Activated CD8-positive, alpha-beta memory T cell treated with anti-CD3 and anti-CD28 coated beads, Interleukin-2, amount 50 U/mL, for 24 hours (primary cell): Measurements from ENCODE around the gene CEP126.

Experiments
- DNase-seq: peaks from one replicate; pipeline ENCODE4 v3.0.0-alpha.2; 2020; ENCODE audit errors: extremely low read depth

The CEP126 gene

DNA sequence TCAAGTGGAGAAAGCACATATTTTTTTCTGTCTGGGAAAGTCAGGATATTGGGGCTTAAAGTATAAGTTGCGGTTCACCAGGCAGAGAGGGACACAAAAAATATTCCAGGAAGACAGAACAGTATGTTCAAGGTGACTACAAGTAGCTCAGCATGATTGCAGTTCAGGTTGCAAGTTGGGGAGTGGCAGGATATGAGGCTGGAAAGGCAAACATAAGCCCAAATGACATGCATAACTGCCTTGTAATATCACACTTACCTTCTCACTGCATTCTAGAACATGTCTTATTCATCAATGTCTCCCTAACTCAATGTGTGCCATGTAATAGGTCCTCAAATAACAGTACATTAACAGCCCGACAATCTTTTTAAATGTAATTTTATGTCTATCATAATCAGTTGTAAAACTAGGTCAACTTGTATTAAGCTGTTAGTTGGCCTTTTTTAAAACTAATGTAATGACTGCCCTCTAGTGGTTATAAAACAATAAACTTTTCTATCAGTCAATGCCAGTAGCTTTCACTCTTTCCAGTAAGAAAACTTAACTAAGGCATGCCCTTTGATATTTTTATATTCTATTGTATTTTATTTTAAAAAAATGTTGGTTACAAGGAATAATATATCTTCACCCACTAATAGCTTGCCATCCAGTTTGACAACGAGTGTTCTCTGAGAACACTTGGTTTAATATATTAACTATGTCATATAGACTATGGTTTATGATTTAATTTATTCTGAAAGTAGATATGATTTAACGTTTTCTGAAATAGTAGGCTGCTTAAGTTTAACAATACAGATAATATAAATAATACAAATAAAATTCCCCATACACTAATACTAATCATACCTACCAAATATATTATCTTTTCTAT lies 93.0 kb downstream of the CEP126 start:
- DNase-seq: no peak

DNA sequence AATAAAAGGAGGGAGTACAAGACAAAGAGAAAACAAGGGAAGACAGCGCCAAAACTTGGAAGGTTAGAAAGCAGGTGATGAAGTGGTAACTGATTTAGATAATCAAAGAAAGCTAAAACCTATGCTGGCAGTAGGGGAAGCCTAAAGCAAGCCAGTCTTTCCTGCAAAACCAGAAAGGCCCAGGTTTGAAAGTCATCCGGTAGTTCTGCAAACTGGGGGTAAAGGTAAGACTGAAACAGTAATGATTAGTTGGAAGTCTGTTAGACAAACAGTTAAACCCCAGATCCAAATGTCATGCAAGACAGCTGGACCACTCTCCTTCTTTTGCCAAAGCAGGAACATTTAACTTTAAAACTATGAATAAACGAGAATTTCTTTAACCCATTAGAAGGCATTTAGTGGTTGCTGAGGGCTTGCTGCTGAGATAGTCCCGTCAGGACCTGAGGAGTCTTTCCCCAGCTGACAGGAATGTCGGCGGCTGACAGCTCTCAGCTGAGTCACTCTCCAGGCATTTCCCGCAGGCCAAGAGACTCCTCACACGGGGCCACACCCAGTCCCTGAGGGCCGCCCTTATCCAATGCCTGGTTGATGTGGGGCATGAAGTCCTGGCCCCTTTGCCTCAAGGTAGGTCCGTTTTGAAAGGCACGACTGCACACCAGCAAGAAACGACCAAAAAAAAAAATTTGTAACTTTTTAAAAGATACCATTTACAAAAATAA lies 96.1 kb downstream of the CEP126 start:
- DNase-seq: no peak

DNA sequence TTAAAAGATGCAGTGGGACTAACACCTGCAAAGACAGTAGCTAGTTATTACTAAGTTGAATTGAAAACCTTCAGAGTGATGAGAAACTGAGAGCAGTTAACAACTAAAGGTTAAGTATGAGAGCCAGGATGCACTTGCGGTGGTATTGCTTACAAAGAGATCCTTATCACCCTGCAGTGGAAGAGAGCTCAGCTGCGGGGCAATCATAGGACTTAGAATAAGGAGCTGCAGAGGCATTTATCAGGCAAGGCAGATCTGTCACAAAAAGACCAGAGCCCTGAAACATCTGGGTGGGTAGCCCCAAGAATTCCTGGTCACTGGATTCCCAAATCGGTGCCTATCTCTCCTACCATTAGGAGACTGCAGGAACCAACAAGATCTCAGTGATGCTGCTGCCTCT lies 98.1 kb downstream of the CEP126 start:
- no peak for DNase-seq

DNA sequence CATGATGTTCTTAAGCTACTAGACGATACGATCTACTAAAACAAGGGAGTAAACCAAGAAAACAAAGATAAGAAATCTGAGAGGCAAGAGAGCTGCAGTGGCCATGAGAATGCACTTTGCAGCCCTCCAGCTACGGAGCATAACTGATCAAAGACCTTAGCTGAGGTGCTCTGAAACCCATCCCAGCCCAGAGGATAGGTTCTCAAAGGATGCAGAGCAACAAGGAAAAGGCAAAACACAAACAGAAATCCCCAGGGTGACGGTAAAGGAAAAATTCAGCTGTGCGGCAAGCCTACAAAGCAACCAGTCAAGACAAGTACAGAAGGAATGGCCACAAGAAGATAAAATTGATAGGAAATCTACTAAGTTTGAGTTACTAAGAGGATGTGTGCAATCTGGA lies 99.9 kb downstream of the CEP126 start:
- no peak for DNase-seq

DNA sequence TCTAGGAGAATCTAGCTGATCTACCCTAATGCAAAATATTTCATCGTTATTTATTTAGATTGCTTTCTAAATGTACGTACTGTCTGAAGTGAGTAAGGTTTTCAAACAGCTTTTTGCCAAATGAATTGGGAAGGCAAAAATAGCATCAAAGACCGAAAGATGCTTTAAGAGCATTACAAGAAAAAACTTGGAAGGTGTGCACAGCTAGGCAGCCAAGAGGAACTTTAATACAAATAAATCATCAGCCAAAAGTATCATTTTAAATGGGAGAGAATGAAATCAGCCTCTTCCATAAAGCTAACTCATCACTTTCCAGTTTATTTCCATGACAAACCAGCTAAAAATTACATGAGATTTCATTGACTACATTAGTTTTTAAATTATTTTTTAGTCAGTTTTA lies 102.2 kb downstream of the CEP126 start:
- no peak for DNase-seq

DNA sequence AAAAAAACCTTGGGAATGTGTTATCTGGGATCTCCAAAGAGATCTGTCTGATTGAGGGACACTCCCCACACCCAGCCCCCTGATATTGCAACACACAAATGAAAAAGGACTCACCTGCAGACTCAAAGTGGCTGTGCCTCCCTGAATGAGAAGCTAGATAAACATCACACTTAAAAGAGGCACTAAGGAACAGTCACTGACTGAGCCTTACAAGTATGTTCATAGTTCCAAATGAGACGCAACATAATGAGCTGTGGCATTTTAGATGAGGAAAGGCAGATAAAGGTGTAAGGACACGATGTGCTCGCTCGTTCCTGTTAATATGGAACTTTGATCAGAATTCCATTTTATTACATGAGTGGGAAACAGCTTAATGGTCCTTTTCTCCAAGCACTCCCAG lies 111.4 kb downstream of the CEP126 start:
- DNase-seq: no peak

DNA sequence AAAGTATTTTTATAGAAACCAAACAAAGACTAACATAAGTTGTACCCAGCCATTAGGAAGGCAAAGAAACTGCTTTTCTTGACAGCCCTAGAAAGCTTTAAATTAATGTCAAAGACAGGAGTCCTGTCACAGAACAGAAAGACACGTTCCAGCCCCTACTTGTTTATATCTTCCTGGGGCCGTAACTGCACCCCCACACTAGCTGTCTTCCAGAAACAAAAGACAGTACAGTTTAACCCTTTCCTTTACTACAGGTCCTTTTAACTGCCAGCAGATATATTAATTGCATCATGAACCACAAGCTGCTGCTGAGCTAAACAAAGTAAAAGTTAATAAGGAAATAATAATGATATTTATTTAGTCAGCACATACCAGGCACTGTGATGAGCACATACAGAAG lies 112.1 kb downstream of the CEP126 start:
- no peak for DNase-seq

DNA sequence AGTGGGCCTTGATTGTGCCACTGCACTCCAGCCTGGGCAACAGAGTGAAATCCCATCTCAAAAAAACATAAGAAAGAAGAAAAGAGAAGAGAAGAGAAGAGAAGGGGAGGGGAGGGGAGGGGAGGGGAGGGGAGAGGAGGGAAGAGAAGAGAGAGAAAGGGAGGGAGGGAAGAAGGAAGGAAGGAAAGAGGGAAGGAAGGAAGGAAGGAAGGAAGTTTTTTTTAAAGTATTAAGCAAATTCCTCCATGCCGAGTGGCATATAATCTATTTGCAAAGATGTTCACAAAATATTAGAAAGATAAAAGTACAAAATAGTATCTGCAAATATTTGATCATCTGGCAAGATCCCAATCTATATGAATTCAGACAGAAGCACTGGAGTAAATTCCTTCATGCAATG lies 121.9 kb downstream of the CEP126 start:
- DNase-seq: no peak

DNA sequence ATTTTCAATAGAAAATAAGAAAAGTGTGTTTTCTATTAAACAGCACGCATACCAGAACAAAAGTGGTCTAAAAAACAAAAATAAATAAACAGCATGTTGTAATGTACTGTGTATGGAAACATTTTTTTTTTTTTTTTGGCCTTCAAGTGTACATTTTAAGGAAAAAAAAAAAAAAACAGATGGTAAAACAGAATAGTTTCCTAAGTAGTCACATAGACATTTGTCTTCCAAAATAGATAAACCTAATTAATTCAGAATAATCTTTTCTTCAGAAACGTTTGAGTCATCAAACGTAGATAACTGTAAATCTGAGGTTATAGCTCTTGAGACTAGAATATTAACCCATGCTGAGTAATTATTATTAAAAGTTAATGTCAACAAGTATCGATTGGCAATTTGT lies 132.0 kb downstream of the CEP126 start:
- DNase-seq: no peak

DNA sequence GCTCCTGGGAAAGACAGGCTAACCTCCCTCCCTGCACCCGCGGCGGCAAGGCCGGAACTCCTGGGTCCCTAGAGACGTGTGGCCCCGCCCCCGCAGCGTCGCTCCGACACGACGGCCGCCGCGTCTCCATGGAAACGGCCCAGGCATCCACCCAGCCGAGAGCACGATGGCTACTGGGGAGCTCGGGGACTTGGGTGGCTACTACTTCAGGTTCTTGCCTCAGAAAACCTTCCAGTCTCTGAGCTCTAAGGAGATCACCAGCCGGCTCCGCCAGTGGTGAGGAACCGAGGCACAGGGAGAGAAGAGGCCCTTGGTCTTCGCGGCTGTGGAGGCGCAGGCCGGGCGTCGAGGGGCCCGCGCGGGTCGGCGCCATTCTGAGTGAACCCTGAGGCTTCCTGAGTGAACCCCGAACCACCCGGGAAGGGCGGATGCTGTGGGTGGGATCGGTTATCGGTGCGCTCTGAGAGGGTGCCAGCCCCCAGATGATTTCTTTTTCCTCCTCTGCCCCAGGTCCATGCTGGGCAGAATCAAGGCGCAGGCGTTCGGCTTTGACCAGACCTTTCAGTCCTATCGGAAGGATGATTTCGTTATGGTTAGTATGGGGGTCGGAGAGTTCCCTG lies 132.6 kb downstream of the CEP126 start, which contains the start of gene CFAP300:
Gene CFAP300, plus strand, starts transcription at position 133 of the 620 bp plus-strand sequence. Its CDS starts 34 bp downstream, at position 167.
- DNase-seq: no peak
